ENCODE data around the gene DPY19L2. TPM values are rescaled to one million over a fixed set of nuclear protein-coding genes. Genes with fewer than 3 reads are reported as not detected.
"Not testable (repeated sequence)": the region's sequence is repeated elsewhere in the genome, so short reads cannot be mapped to it uniquely, and the experiment has no call there.

The DPY19L2 gene
- total RNA-seq (2012; rRNA removed), result 0.90 and 1.4 TPM in 2 replicates
- 0.90 and 1.6 TPM in 2 replicates for polyA plus RNA-seq (2012; rRNA removed)
- polyA plus RNA-seq (2012; cell fraction: cytosol; rRNA removed), result 0.08 and 0.42 TPM in 2 replicates
- 2.6 and 17.8 TPM in 2 replicates for polyA plus RNA-seq (2012; cell fraction: nucleus; rRNA removed; ENCODE audit: low replicate concordance)
- Bru-seq, nascent RNA, result percentile 47 among the genes with signal in this experiment
- percentile 60 among the genes with signal in this experiment for BruChase-seq, experiment 1, labeled RNA remaining after a 6-hour chase
- BruChase-seq, experiment 2, labeled RNA remaining after a 2-hour chase, result percentile 58 among the genes with signal in this experiment
- long read RNA-seq, partial matches to known transcripts, result 0 of 1 reads
- long read RNA-seq, other reads (novel, unspliced or antisense), result 1 of 1 reads

DNA sequence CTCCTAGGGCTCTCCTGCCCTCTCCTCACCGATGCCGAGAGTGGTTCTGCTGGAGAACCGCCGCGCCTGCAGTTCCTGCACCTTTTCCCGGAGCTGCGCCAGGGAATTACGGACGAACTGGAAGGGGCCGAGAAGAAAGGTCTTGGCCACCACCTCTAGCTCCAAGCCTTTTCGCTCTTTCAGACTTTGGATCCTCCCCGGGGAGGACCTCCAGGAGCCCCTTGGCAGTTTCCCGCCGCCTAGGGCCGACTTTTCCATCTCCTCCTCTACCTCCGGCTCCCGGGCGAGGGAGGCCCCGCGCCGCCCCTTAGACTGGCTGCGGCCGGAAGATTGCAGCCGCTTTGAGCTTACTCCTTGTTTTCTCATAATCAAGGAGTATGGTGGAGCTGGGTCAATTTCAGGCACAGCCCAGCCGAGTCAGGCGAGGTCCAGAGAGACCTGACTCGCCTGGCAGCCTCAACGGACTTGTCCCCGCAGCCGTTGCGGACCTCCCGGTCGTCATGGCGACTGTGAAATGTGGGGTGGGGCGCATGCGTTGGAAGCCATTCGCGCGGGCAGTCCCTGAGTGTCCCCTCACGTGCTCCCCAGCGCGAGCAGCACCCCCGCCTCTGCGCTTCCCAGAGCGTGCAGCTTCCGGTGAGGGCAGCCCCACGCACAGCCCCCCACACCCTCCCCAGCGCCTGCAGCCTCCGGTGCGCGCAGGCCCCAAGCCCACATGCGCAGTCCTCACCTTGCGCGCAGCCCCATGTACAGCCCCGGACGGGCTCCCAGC lies at the start of gene DPY19L2:
Gene DPY19L2, minus strand, starts transcription at position 466 of the 772 bp plus-strand sequence. Its CDS starts 100 bp downstream, at position 366.
- intact Hi-C loops (cut with micrococcal nuclease), result loop anchor here (2.0 kb wide), 2 partner anchors 135 to 247 kb away; no protein-coding TSS in a partner anchor
- H3K27ac ChIP-seq (ENCODE audit: insufficient read depth, low read length), result peak within 1 kb of the TSS; percentile 43

DNA sequence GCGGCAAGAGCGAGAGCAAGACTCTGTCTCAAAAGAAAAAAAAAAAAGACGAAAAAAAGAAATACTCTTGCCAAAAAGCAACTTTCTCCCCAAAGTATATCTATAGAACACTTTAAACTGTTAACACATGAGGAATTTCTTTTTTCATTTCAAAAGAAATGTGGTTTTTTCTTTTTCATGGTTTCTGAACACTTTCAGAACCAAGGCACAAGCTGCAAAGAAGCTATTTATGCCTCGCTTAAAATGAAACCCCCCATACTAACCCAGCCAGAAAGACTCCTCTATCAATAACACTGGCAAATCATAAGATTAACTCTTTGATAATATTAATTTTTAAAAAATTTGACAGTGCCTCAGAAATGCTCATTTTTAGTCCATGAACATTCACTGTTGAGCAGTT lies 48.6 kb upstream of the DPY19L2 start:
- H3K4me2 ChIP-seq (ENCODE audit: low read depth, low read length); H3K9me3 ChIP-seq (ENCODE audit: control insufficient read depth, insufficient read depth, low read length); H3K9ac ChIP-seq (ENCODE audit: low read depth, low read length); H4K20me1 ChIP-seq (ENCODE audit: insufficient read depth, low read length); H2BK5ac ChIP-seq (ENCODE audit: low read depth, low read length, poor library complexity, severe bottlenecking); CTCF ChIA-PET; H3K4ac ChIP-seq (ENCODE audit: low read depth, low read length); H2BK20ac ChIP-seq (ENCODE audit: low read depth, low read length); H3K36me3 ChIP-seq (ENCODE audit: control insufficient read depth, insufficient read depth, low read length); H2AFZ ChIP-seq (replicated peaks; ENCODE audit: low read length, poor library complexity); POLR2A ChIA-PET (ENCODE audit: unreplicated experiment); H3K14ac ChIP-seq (replicated peaks; ENCODE audit: low read depth, low read length); intact Hi-C loops (cut with micrococcal nuclease); H4K8ac ChIP-seq (ENCODE audit: low read depth in 2 of 2, low read length in 2 of 2); H2AK5ac ChIP-seq (ENCODE audit: low read depth, low read length); H2BK120ac ChIP-seq (ENCODE audit: low read depth, low read length); H3K9me1 ChIP-seq (ENCODE audit: insufficient read depth, low read length); H3K27me3 ChIP-seq (ENCODE audit: control insufficient read depth, insufficient read depth, low read length); H3K56ac ChIP-seq (ENCODE audit: extremely low read depth, insufficient read depth, low read length); H3K4me3 ChIP-seq (ENCODE audit: insufficient read depth, low read depth, low read length); dilution Hi-C loops (cut with HindIII; ENCODE audit: low sequenced_read_pairs, unreplicated experiment); H3K27ac ChIP-seq (ENCODE audit: insufficient read depth, low read length); H2AK9ac ChIP-seq (replicated peaks; ENCODE audit: low read depth, low read length, poor library complexity); in situ Hi-C loops (cut with MboI; ENCODE audit: low sequenced_read_pairs); H3K4me1 ChIP-seq (ENCODE audit: control insufficient read depth, insufficient read depth, low read length); H4K5ac ChIP-seq (ENCODE audit: low read depth, low read length); H3K23ac ChIP-seq (ENCODE audit: low read depth, low read length); ATAC-seq (ENCODE audit: low read depth); BruUV-seq (replicated peaks); H2BK15ac ChIP-seq (ENCODE audit: low read depth, low read length); H4K91ac ChIP-seq (ENCODE audit: insufficient read depth, low read depth, low read length); DNase-seq; H3K18ac ChIP-seq (ENCODE audit: low read depth, low read length); H3K79me1 ChIP-seq (ENCODE audit: low read depth in 1 of 2, low read length in 2 of 2): not testable (repeated sequence)
- WGBS, 2 experiments (ENCODE audit: extremely low coverage in 2 of 2, insufficient read length in 1 of 2), result no CpG with 5 or more reads among the region's 4 CpGs

More for the DNA sequence above, at the start of gene DPY19L2:
- H3K4me1 ChIP-seq (ENCODE audit: control insufficient read depth, insufficient read depth, low read length), result no peaks in the 10 kb centered on the region
- H2BK5ac ChIP-seq (ENCODE audit: low read depth, low read length, poor library complexity, severe bottlenecking), result no peak within 1 kb of the TSS
- H3K4ac ChIP-seq (ENCODE audit: low read depth, low read length), result peak within 1 kb of the TSS; percentile 78
- H2AFZ ChIP-seq (replicated peaks; ENCODE audit: low read length, poor library complexity), result peak within 1 kb of the TSS; percentile 96
- in situ Hi-C loops (cut with MboI; ENCODE audit: low sequenced_read_pairs) (no loop called here), dilution Hi-C loops (cut with HindIII; ENCODE audit: low sequenced_read_pairs, unreplicated experiment) (no loop called here)
- ATAC-seq (ENCODE audit: low read depth) (peak; percentile 90), DNase-seq (peak; percentile 52)
- BruUV-seq (replicated peaks), result no TSS peak
- H4K20me1 ChIP-seq (ENCODE audit: insufficient read depth, low read length), result no peaks in the 10 kb centered on the region
- H3K23ac ChIP-seq (ENCODE audit: low read depth, low read length), result peak within 1 kb of the TSS; percentile 82
- H3K9ac ChIP-seq (ENCODE audit: low read depth, low read length), result peak within 1 kb of the TSS; percentile 60
- H3K9me1 ChIP-seq (ENCODE audit: insufficient read depth, low read length), result no peaks in the 10 kb centered on the region
- no peaks in the 10 kb centered on the region for H3K36me3 ChIP-seq (ENCODE audit: control insufficient read depth, insufficient read depth, low read length)
- H3K4me2 ChIP-seq (ENCODE audit: low read depth, low read length), result peak within 1 kb of the TSS; percentile 95
- peak within 1 kb of the TSS; percentile 46; the same call in 1 of the 2 replicates for H2BK120ac ChIP-seq (ENCODE audit: low read depth, low read length)
- H4K8ac ChIP-seq (ENCODE audit: low read depth in 2 of 2, low read length in 2 of 2), result peak within 1 kb of the TSS; percentile 67 to 86; a peak in 2 of 4 replicates
- H3K56ac ChIP-seq (ENCODE audit: extremely low read depth, insufficient read depth, low read length), result peak within 1 kb of the TSS; percentile 54; the same call in 1 of the 2 replicates
- no peaks in the 10 kb centered on the region for H3K9me3 ChIP-seq (ENCODE audit: control insufficient read depth, insufficient read depth, low read length)
- ChIA-PET CTCF (interaction anchor here (0.6 kb wide), 2 partner anchors 134 to 357 kb away, joined by 3 to 4 read pairs; no protein-coding TSS in a partner anchor), POLR2A (ENCODE audit: unreplicated experiment) (interaction anchor here (0.6 kb wide), 1 partner anchor 33 kb away, joined by 3 read pairs; no protein-coding TSS in a partner anchor)
- H2AK9ac ChIP-seq (replicated peaks; ENCODE audit: low read depth, low read length, poor library complexity), result peak within 1 kb of the TSS; percentile 78
- H3K14ac ChIP-seq (replicated peaks; ENCODE audit: low read depth, low read length), result peak within 1 kb of the TSS; percentile 89
- peak within 1 kb of the TSS; percentile 80 for H3K18ac ChIP-seq (ENCODE audit: low read depth, low read length)
- H3K4me3 ChIP-seq (ENCODE audit: insufficient read depth, low read depth, low read length), result peak within 1 kb of the TSS; percentile 97
- peak within 1 kb of the TSS; percentile 76 for H4K91ac ChIP-seq (ENCODE audit: insufficient read depth, low read depth, low read length)
- H4K5ac ChIP-seq (ENCODE audit: low read depth, low read length), result peak within 1 kb of the TSS; percentile 22; the same call in 1 of the 2 replicates
- no peak within 1 kb of the TSS for H2BK20ac ChIP-seq (ENCODE audit: low read depth, low read length)
- TF ChIP-seq BHLHE40 (IDR thresholded peaks at IDR 0.05; ENCODE audit: low read depth, low read length) (peak; percentile 85), RAD21 (IDR thresholded peaks at IDR 0.05; ENCODE audit: low read length) (no peak), MXI1 (IDR thresholded peaks at IDR 0.05; ENCODE audit: borderline replicate concordance, low read depth, low read length) (peak; percentile 43; the same call in 1 of the 2 replicates)
- TF ChIP-seq, protein P1, sequence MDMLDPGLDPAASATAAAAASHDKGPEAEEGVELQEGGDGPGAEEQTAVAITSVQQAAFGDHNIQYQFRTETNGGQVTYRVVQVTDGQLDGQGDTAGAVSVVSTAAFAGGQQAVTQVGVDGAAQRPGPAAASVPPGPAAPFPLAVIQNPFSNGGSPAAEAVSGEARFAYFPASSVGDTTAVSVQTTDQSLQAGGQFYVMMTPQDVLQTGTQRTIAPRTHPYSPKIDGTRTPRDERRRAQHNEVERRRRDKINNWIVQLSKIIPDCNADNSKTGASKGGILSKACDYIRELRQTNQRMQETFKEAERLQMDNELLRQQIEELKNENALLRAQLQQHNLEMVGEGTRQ (IDR thresholded peaks at IDR 0.05; ENCODE audit: low read depth, low read length), result peak; percentile 64; the same call in 1 of the 2 replicates
- no peaks in the 10 kb centered on the region for H3K27me3 ChIP-seq (ENCODE audit: control insufficient read depth, insufficient read depth, low read length)
- H3K79me1 ChIP-seq (ENCODE audit: low read depth in 1 of 2, low read length in 2 of 2), result no peaks in the 10 kb centered on the region
- no peak within 1 kb of the TSS for H2AK5ac ChIP-seq (ENCODE audit: low read depth, low read length)
- 2% methylated on average over 15 of the region's 56 CpGs; no CpG with 5 or more reads in 1 of the 2 experiments for WGBS, 2 experiments (ENCODE audit: extremely low coverage in 2 of 2, insufficient read length in 1 of 2)
- peak within 1 kb of the TSS; percentile 86; the same call in 1 of the 3 replicates for H2BK15ac ChIP-seq (ENCODE audit: low read depth, low read length)
